K562 (cell line): ENCODE measurements around the gene C6orf47. TPM values are rescaled to one million over a fixed set of nuclear protein-coding genes. Genes with fewer than 3 reads are reported as not detected.

ENCODE experiments used
- ARID3A ChIP-seq: IDR thresholded peaks from 2 replicates; pipeline ENCODE4 v1.6.1; 2012; ENCODE audit warnings: low read depth, low read length, improper control_type of control experiment, borderline replicate concordance
- DMBX1 ChIP-seq: fragments of 250-450 bp; sonication (Bioruptor Pico); IDR thresholded peaks from 2 replicates; pipeline ENCODE4 v1.8.0; 2022; ENCODE audit warnings: inconsistent platforms, mild to moderate bottlenecking, moderate library complexity, borderline replicate concordance
- E2F4 ChIP-seq: sonication (generic); formaldehyde crosslinking; IDR thresholded peaks from 2 replicates; pipeline ENCODE4 v1.8.0; 2022; ENCODE audit warnings: mild to moderate bottlenecking, low read depth, missing genetic modification reagents
- ID3 ChIP-seq, 2 experiments: fragments of 250-450 bp in 1 of 2; fragments of 450-650 bp in 1 of 2; sonication (Bioruptor Pico) in 1 of 2; IDR thresholded peaks; 2 replicates each; pipeline versions ENCODE4 v1.6.1 to v1.8.0; 2016 to 2021; ENCODE audit warnings: mild to moderate bottlenecking in 2 of 2, moderate library complexity in 2 of 2, missing compliant biosample characterization in 1 of 2, missing genetic modification characterization in 1 of 2
- KLF13 ChIP-seq: fragments of 450-650 bp; IDR thresholded peaks from 2 replicates; pipeline ENCODE4 v1.6.1; 2016; ENCODE audit warnings: missing genetic modification characterization, low read depth, mild to moderate bottlenecking, missing compliant biosample characterization, moderate library complexity, borderline replicate concordance
- MYC ChIP-seq, 2 experiments: fragments of 250-450 bp in 1 of 2; sonication (Bioruptor Pico) in 1 of 2; IDR thresholded peaks; 2 replicates each; pipeline versions ENCODE4 v1.5.1 to v1.6.1; 2012 to 2021; ENCODE audit warnings: low read depth in 2 of 2, borderline replicate concordance in 1 of 2, improper control_type of control experiment in 1 of 2, low read length in 1 of 2, mild to moderate bottlenecking in 1 of 2, moderate library complexity in 1 of 2
- SMARCC2 ChIP-seq: fragments of 450-650 bp; IDR thresholded peaks from 2 replicates; pipeline ENCODE4 v1.6.1; 2017; ENCODE audit warnings: antibody characterized with exemption, moderate library complexity, mild to moderate bottlenecking, low read depth
- STAT5A ChIP-seq: IDR thresholded peaks from 2 replicates; pipeline ENCODE4 v1.6.1; 2012; ENCODE audit warnings: low read length, inconsistent platforms, borderline replicate concordance
- WHSC1 ChIP-seq: IDR thresholded peaks from one replicate; pipeline ENCODE4 v1.6.1; 2012; ENCODE audit warnings: low read length, control low read depth, inconsistent platforms
- ZBTB1 ChIP-seq: sonication (generic); formaldehyde crosslinking; IDR thresholded peaks from 2 replicates; pipeline ENCODE4 v1.8.1; 2023; ENCODE audit warnings: missing genetic modification reagents, low read depth, mild to moderate bottlenecking, borderline replicate concordance
- ZNF398 ChIP-seq: fragments of 250-450 bp; sonication (Bioruptor Pico); IDR thresholded peaks from 2 replicates; pipeline ENCODE4 v1.8.0; 2021; ENCODE audit warnings: moderate library complexity, mild to moderate bottlenecking, inconsistent platforms
- polyA plus RNA-seq, 8 experiments: library from polyadenylated mRNA; depleted of rRNA in 4 of 8; stranded (reverse) in 5 of 8; unstranded in 3 of 8; fragments of >200 nt; fragmentation: Nextera tagmentation in 2 of 8; fragmentation: Illumina TruSeq in 1 of 8; extraction: Ambion mirVana in 2 of 8; extraction: Trizol in 1 of 8; gene quantifications; 2 replicates each; pipeline versions ENCODE4 v1.2.1 to v1.2.3, GENCODE V29; 2011 to 2014; ENCODE audit warnings: inconsistent platforms in 1 of 8, missing spikeins in 1 of 8
- total RNA-seq, 7 experiments: library from RNA; depleted of rRNA in 6 of 7; stranded (reverse); fragments of >200 nt in 6 of 7; fragmentation: Illumina TruSeq in 2 of 7; extraction: Trizol in 2 of 7; gene quantifications; 2 replicates each; pipeline versions ENCODE4 v1.2.1 to v1.2.3, GENCODE V29; 2011 to 2021; ENCODE audit warnings: low replicate concordance in 1 of 7
- TF ChIP-seq, protein P1 (sequence below): fragments of 450-650 bp; conservative IDR thresholded peaks from 2 replicates; pipeline ENCODE4 v1.6.1; 2016; ENCODE audit warnings: missing genetic modification characterization, low read depth, mild to moderate bottlenecking, missing compliant biosample characterization, moderate library complexity

The C6orf47 gene
- total and polyA plus RNA-seq, 9 of the 15 experiments (the other 6 are each of a cell fraction or from before 2014, with no cell fraction given): 0.14 to 43.8 (median 27.0) TPM

GRCh38 chr6:31690231-31691077 is 29.9 kb upstream of the C6orf47 start (continued):
- TF ChIP-seq MYC (IDR thresholded peaks at IDR 0.05; ENCODE audit: low read depth, low read length) (peak; percentile 27; the same call in 1 of the 2 replicates), MYC (CRISPR knock-in tag; IDR thresholded peaks at IDR 0.05; ENCODE audit: borderline replicate concordance, low read depth) (peak; percentile 75; the same call in 1 of the 2 replicates), KLF13 (peak; percentile 64), STAT5A (peak; percentile 69), ZNF398 (no peak), WHSC1 (peak; percentile 83), E2F4 (0 out of 2 replicates have a peak, but pooled peaks have one; percentile 19), DMBX1 (CRISPR knock-in tag) (peak; percentile 35), ZBTB1 (CRISPR knock-in tag) (no peak), ARID3A (0 out of 2 replicates have a peak, but pooled peaks have one; percentile 74), SMARCC2 (peak; percentile 99), ID3 (CRISPR knock-in tag; IDR thresholded peaks at IDR 0.05) (no peak), ID3 (tag; IDR thresholded peaks at IDR 0.05) (peak; percentile 94)
- TF ChIP-seq, protein P1, sequence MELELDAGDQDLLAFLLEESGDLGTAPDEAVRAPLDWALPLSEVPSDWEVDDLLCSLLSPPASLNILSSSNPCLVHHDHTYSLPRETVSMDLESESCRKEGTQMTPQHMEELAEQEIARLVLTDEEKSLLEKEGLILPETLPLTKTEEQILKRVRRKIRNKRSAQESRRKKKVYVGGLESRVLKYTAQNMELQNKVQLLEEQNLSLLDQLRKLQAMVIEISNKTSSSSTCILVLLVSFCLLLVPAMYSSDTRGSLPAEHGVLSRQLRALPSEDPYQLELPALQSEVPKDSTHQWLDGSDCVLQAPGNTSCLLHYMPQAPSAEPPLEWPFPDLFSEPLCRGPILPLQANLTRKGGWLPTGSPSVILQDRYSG (tag): peak; percentile 88
